Epithelial cell of proximal tubule (primary cell): ENCODE results near the gene RAD51B. TPM values are rescaled to one million over a fixed set of nuclear protein-coding genes. Genes with fewer than 3 reads are reported as not detected.
A peak's percentile ranks its signal among the peaks of the same experiment; 100 is the strongest.
"Not testable (repeated sequence)": the region's sequence is repeated elsewhere in the genome, so short reads cannot be mapped to it uniquely, and the experiment has no call there.

Experiments
- DNase-seq: peaks from one replicate; pipeline ENCODE4 v3.0.0-alpha.2; 2011; ENCODE audit warnings: low read depth
- H3K4me3 ChIP-seq: 2 replicates; pipeline ENCODE4 v1.5.1; 2011; ENCODE audit warnings: low read depth, mild to moderate bottlenecking, low read length
- CTCF ChIP-seq: conservative IDR thresholded peaks from 2 replicates; pipeline ENCODE4 v1.5.1; 2012; ENCODE audit warnings: low read depth, mild to moderate bottlenecking, low read length
- total RNA-seq: library from RNA; depleted of rRNA; stranded (reverse); fragments of >200 nt; gene quantifications from 2 replicates; pipeline ENCODE4 v1.2.3, GENCODE V29; 2015

Gene RAD51B
- total RNA-seq, 1 donor from 2014 or later = 6.3 TPM

DNA sequence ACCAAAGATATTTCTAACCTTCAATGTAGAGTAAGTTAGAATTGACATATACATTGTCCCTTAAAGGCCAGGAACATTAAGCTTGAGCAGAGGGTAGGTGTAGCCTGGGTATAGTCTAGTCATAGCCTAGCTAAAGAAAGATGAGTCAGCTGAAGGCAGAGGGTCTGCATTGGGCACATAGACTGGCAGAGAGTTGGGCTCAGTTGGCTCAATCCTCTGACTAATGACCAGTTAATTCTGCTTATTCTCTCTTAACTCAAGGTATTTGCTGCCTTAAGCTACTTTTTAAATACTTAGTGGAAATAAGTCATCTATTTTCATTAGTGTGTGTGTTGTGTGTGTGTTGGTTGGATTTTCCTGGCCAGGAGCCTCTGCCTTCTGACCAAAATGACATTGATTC, 467.1 kb downstream of the RAD51B start:
- H3K4me3 ChIP-seq = no peak overlapping the region
- no peak for TF ChIP-seq CTCF
- DNase-seq = peak; percentile 81

- not testable (repeated sequence) for DNase-seq, H3K4me3 ChIP-seq
Observed at GRCh38 chr14:68289452-68289851, 469.9 kb downstream of the RAD51B start.

DNA sequence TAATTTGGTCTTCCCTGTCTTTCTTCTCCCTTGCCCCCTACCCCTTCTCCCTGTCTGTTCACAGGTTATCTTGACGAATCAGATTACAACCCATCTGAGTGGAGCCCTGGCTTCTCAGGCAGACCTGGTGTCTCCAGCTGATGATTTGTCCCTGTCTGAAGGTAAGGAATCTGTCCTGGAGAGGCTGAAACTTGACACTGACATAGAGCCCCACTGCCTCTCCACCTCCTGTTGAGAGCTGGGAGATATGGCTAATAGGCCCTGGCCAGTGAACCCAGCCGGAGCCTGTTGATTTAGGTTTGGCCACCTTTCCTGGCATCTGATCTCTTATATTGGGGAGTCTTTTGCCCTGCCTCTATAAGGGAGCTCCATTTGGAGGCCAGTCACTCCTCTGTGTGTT, 472.2 kb downstream of the RAD51B start:
- no peak for TF ChIP-seq CTCF
- H3K4me3 ChIP-seq = no peak overlapping the region
- DNase-seq = no peak

- no peak overlapping the region for H3K4me3 ChIP-seq
- DNase-seq = no peak
- no peak for TF ChIP-seq CTCF
Observed at GRCh38 chr14:68292441-68293215, 473.0 kb downstream of the RAD51B start.

DNA sequence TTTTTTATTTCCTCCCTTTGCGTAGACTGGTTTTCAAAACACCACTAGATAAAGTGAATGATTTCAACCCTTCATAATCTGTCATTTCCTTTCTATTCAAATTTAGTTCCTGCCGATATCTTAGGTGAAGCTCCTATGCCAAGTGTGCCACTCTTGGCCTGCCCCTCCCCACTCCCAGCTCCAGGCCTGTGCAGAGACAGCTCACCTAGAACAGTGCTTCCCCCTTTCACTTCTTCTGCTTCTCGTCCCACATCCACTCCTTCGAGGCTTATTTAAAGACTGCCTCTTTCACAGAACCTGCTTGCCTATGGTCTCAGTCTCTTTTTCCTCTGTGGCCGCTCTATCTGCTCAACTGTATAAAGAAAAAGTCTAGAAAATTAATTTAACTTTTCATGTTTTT, 473.8 kb downstream of the RAD51B start:
- no peak for DNase-seq
- no peak overlapping the region for H3K4me3 ChIP-seq
- no peak for TF ChIP-seq CTCF

DNA sequence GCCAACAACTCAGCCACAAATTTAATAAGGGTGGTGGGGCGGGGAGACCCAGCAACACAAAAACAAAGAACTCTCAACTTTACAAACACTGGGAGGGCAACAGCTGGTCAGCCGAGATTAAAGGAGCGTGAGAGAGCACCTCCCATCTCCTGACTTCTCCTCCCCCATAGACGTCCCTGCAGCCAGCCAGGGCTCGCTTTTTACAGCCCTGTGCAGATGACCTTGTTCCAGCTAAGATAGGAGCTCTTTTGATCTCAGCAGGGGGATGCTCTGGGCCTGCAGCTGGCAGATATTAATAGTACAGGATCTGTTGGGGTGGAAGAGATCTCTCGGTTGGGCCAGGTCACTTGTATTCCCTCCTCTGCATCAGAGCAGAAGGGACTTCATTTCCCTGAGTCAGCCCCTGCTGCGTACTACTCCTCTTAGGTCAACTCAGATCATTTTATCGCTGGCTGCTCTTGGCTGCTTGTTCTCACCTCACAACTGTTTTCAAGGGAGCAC, 475.8 kb downstream of the RAD51B start:
- no peak for DNase-seq
- H3K4me3 ChIP-seq = no peak overlapping the region
- TF ChIP-seq CTCF = no peak

- no peak for TF ChIP-seq CTCF
- H3K4me3 ChIP-seq = no peak overlapping the region
- DNase-seq = no peak
Observed at GRCh38 chr14:68297039-68297438, 477.5 kb downstream of the RAD51B start.
